GM21526 (cell line): ENCODE results near the gene UMODL1.
A peak's percentile ranks its signal among the peaks of the same experiment; 100 is the strongest.

Experiments
- ATAC-seq: cut with Tn5 transposase; IDR thresholded peaks from one replicate; pipeline ENCODE4 v1.9.1; 2021; ENCODE audit warnings: moderate library complexity; ENCODE audit not compliant: unreplicated experiment, low FRiP score

UMODL1 gene

GRCh38 chr21:42095581-42095980, 24.5 kb downstream of the UMODL1 start:
- no peak for ATAC-seq

GRCh38 chr21:42096566-42096965, 25.4 kb downstream of the UMODL1 start:
- no peak for ATAC-seq

GRCh38 chr21:42097274-42097673, 26.2 kb downstream of the UMODL1 start:
- ATAC-seq = no peak

DNA sequence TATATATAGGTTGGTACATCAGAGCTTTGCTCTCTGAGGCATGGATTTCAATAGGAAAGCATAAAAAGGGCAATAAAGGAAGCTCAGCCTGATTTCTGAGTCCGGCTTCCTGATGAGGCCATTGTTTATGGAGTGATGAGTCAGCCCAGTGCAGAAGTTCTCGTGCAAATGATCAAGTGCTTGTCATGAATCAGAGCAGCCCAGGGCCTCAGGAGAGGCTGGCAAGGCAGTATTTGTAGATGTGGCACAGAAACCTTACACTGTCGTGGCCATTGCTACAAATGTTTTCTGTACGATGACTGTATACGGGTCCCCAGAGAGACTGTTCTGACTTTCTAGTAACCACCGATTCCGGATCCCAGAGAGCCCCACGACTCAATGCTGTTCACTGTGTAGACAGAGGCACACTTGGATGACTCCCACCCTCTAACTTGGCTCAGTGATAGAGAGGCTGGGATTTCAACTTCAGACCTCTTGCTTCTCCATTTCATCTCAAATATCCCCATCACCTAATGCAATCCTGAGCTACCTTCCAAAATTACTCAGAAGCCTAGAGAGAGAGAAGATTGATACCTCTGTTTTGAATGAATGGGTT, 26.8 kb downstream of the UMODL1 start:
- no peak for ATAC-seq

GRCh38 chr21:42098957-42099505, 27.9 kb downstream of the UMODL1 start:
- no peak for ATAC-seq

GRCh38 chr21:42101246-42101645, 30.1 kb downstream of the UMODL1 start:
- ATAC-seq = no peak

DNA sequence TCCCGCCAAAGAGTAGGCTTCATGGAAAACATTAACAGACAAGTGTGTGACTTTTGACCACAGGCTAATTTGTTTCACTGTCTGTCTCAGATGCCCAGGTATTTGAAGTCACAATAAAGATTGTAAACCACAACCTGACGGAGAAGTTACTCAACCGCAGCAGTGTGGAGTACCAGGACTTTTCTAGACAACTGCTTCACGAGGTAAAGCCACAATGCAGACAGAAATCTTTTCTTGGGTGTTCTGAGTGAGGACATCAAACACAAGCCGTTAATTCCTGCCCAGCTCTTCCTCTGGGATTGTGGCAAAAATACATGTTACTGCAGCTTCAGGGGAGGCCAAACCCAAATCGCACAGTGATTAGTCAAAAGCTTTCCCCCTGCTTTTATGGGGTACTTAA, 31.0 kb downstream of the UMODL1 start:
- no peak for ATAC-seq

DNA sequence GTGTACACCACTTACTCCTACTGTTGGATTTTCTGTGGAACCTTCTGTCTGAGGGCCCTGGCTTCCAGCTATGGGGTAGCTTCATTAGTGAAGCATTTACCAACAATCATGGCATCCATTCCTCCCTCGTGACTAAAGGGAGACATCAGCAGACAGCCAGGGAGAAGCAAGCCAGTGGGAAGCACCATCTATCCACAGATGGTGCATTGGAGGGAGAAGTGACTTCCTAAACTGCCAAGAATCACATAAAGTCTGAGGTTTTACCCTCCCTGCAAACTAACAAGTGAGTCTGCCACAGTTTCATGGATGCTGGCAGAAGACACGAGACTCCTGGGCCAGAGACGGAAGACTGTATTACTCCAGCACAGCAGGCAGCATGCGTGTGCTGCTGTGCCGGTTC, 31.4 kb downstream of the UMODL1 start:
- no peak for ATAC-seq

DNA sequence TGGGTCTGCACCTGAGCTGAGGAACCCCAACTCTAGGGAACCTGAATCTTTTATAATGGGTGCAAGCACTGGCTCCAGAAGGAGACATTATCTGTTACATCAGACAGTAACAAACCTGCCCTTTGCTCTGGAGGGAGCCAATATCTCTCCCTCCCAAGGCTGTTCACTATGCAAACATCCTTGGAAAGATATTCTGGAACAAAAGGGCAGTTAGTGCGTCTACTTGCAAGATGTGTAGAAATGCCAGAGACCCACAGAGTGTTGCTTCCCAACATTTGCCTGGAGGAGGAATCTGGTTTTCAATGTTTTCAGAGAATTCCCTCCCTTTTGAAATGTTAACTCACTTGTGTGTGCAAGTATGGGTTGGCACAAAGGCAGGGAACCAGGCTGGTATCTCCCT, 31.9 kb downstream of the UMODL1 start:
- no peak for ATAC-seq

- ATAC-seq = no peak
These were observed 32.7 kb downstream of the UMODL1 start for GRCh38 chr21:42103843-42104242.

GRCh38 chr21:42105476-42106315, 34.6 kb downstream of the UMODL1 start:
- no peak for ATAC-seq

GRCh38 chr21:42106425-42106824, 35.3 kb downstream of the UMODL1 start:
- ATAC-seq = no peak

DNA sequence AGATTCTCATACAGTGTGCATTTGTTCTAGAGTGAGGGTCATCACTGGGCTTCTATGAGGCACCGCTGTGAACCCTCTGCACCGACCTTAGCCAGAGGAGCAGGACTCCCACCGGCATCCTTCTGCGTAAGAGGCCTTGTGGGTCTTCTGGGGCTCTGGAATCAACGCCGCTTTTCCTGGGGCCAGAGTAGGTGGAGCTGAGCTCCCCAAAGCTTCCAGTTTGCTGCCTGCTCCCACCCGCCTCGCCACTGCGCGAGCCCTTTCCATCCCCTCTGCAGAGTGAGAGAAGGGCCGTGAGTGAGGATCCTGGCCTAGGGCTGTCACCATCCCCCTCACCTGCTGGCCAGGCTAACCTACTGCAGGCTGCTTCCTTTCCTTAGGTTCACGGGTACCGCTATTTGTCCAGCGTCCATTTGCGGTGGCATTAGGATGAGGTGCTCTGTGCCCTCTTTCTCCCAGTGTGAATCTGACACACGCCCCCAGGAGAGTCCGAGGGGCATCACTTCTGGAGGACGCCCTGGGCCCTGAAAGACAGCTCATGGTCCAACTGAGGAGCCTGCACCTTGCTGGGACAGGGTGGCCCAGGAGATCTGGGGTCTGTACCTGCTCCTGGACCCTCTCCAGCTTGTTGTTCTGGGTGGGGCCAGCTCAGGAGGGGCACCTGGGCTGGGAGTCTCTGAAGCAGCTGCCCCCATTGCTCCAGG, 36.2 kb downstream of the UMODL1 start:
- no peak for ATAC-seq

- peak; percentile 77 for ATAC-seq
These were observed 36.9 kb downstream of the UMODL1 start for GRCh38 chr21:42107881-42108553.

DNA sequence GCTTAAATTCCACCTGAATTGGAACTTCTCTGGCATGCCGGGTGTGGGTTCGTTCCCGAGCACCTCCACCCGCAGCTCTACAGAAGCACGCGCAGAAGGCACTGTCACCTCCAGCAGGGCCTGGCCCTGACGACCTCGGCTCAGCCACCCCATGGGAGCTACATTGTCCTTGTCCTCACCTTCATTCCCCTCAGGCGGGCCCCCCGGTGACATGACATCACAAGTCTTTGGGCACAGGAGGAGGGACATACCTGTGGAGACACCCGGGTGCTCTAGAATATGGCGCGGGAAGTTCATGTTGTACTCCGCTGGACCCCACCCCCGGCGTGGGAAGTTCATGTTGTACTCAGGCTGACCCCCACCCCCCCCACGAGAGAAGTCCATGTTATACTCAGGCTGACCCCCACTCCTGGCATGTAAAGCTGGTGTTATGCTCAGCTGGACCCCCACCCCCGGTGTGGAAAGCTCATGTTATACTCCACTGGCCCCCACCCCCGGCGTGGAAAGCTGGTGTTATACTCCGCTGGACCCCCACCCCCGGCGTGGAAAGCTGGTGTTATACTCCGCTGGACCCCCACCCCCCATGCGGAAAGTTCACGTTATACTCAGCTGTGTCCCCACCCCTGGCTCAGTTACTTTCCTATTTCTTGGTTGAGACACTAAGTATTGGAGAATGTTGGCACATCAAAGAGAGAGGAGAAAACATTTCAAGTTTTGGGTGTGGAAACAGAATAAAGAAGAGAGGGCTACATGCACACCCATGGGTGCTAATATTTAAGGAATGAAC, 37.6 kb downstream of the UMODL1 start:
- no peak for ATAC-seq

- ATAC-seq = no peak
These were observed 38.4 kb downstream of the UMODL1 start for GRCh38 chr21:42109473-42109872.

GRCh38 chr21:42109873-42110525, 38.9 kb downstream of the UMODL1 start:
- ATAC-seq = no peak

GRCh38 chr21:42110691-42111469, 39.8 kb downstream of the UMODL1 start:
- ATAC-seq = no peak

DNA sequence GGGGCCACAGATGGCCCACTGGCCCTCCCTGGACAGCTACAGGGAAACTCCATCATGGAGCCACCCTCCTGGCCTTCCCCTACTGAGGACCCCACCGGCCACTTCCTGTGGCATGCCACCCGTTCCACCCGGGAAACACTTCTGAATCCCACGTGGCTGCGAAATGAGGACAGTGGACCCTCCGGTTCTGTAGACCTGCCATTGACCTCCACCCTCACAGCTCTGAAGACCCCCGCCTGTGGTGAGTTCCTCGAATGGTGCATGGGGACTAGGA, 40.3 kb downstream of the UMODL1 start:
- no peak for ATAC-seq
